HG02852 (cell line): Measurements from ENCODE around the gene PERCC1.

Source experiments
- ATAC-seq: cut with Tn5 transposase; IDR thresholded peaks from one replicate; pipeline ENCODE4 v1.9.1; 2021; ENCODE audit warnings: mild to moderate bottlenecking, moderate library complexity; ENCODE audit not compliant: unreplicated experiment

The PERCC1 gene

DNA sequence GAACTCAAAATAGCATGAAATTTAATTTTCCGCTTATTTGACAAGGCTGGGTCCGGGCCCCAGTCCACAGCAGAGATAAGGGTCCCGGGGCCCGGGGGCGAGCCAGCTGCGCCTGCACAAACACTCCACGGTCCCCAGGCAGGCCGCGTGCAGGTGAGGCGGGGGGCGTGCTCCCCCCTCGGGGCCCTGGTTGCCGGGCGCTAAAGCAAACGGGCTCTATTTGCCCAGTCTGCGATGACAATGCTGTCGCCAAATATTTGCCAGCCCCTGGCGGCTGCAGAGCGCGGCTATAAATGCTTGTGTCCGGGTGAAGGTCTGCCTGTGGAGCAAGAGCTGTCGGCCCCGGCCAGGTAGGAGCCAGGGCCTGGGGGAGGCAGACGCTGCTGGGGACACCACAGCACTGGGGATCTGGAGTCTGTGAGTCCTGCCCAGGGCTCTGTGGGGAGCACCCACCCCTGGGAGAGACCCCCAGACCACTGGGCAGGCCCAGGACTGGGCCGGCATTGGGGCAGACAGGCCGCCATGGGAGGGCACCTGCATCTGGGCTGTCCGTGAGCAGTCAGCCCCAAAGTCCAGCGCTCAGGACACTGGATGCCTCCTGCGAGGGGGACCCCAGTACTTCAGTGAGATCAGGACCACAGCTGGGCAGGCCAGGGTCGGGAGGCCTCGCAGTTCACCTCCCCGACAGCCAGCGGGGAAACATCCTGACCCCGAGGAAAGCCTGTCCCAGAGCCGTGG is at the start of gene PERCC1:
Gene PERCC1 (plus strand): TSS at position 320 of the 738 bp plus-strand sequence. CDS start 1,516 bp downstream, outside the sequence.
- ATAC-seq: no peak

DNA sequence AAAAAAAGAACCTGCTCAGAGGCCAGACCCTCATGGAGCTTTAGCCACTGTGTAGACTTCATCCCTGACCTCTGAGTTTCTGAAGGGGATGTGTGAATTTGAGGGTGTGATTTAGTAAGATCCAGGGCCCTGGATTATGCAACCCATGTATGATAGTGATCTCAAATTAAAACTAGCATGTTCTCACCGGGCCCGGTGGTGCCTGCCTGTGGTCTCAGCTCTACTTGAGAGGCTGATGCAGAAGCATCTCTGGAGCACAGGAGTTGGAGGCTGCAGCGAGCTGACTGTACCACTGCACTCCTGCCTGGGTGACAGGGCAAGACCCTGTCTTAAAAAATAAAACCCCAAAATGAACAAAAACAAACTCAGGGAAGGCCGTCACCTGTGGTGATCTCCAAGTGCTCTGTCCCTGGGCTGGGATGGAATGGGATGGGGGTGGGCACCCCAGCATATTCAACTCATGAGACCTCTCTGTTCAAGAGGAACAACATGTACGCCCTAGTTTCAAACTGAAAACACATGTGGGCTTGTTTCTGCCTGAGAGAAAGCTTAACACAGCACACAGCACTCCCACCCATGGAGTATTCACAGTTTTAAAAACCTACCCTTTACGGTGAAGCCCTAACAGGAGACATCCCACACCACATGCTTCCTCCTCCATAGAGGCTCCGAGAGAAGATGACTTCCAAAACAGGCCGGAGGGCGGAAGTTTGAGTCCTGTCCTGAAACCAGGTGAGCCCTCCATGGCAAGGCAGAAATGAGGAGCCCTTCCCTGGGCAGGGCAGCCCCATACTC is 49.1 kb upstream of the PERCC1 start:
- no peak for ATAC-seq

- no peak for ATAC-seq
Observed at GRCh38 chr16:1383556-1383955, 47.3 kb upstream of the PERCC1 start.

DNA sequence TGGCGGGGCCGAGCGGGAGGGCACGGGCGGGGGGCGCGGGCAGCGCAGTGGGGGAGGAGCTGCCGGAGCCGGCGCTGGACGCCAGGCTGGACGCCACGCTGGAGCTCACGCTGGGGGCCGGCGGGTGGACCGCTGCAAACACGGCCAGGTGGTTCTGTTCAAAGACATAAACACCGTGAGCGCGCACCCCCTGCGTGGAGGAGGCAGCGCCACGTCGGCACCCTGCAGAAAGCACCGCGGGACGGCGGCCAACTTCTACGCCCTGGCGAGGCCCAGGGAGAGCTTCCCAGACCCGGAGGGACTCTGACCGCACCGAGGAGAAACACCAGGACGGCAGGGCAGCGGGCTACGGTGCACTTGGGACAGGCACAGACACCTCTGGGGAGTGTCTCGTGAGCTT is 45.6 kb upstream of the PERCC1 start:
- ATAC-seq: no peak

DNA sequence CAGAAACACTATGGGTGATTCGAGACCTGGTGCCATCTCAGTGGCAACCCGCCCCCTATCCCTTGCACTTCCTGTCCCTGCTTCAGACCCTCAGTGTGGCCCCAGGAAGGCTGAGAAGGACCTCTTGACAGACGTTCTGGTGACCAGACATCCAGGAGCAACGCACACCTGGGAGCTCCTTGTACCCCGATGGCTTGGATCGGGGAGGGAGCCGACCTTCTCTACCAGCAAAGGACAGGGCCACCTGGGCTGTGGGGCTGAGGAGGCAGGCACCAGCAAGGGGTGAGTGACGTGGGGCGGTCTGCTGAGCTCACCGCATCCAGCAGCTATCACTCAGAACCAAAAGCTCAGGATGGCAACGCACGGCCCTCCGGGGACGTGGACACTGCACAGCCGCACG is 43.5 kb upstream of the PERCC1 start:
- ATAC-seq: no peak

DNA sequence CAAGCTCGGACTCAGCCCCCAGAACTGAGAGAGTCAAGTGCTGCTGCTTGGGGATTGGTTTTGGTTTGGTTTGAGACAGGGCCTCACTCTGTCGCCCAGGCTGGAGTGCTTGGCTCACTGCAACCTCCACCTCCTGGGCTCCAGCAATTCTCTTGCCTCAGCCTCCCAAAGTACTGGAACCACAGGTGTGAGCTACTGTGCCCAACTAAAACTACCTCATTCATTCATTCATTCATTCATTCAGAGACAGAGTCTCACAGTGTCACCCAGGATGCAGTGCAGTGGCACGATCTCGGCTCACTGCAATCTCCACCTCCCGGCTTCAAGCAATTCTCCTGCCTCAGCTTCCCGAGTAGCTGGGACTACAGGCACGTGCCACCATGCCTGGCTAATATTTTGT is 41.1 kb upstream of the PERCC1 start:
- ATAC-seq: no peak

DNA sequence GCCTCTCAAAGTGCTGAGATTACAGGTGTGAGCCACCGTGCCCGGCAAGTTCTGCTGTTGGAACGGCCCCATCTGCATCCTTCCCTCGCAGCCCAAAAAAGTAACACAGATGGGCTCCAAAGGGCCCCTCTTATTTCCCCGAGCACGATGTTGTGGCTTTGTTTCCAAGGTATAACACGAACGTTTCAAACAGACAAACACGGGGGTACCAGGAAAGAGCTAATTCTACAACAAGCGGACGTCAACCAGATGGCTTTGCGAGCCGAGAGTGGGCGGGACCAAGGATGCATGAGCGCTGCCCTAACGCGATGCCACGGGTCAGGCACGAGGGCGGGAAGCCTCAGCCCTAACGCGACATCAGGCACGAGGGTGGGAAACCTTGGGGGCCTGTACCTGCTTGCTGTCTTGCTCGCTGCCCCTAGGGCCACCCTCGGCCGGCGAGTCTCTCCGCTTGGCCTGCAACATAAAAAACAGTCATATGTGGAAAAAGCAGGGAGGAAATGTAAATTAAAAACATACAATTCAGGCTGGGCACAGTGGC is 40.6 kb upstream of the PERCC1 start:
- no peak for ATAC-seq

- no peak for ATAC-seq
Observed at GRCh38 chr16:1392826-1393225, 38.1 kb upstream of the PERCC1 start.

- ATAC-seq: no peak
Observed at GRCh38 chr16:1393613-1394176, 37.2 kb upstream of the PERCC1 start.

GRCh38 chr16:1394367-1394951 is 36.4 kb upstream of the PERCC1 start:
- ATAC-seq: no peak

DNA sequence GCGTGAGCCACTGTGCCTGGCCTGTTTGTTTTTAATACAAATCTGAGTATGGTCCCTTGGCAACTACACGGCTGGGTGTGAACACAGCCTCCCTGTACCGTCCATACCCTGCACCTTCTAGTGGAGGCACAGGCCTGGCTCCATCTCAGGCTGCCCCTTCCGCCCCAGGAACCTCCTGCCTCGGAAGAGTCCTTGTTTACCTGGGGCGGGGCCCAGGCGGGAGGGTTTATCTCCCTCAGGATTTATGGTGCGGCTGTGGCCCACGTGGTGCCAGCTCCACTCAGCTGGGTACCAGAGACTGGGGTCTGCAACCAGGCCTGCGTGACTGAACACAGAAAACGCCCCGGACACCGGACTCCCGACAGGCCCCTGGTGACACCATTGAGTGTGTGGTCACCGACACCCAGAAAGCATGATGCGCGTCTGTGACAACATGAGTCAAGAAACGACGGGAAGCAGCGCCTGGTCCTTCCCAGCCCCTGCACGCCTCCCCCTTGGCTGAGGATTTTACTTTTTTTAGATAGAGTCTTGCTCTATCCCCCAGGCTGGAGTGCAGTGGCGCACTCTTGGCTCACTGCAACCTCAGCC is 35.3 kb upstream of the PERCC1 start:
- ATAC-seq: no peak

DNA sequence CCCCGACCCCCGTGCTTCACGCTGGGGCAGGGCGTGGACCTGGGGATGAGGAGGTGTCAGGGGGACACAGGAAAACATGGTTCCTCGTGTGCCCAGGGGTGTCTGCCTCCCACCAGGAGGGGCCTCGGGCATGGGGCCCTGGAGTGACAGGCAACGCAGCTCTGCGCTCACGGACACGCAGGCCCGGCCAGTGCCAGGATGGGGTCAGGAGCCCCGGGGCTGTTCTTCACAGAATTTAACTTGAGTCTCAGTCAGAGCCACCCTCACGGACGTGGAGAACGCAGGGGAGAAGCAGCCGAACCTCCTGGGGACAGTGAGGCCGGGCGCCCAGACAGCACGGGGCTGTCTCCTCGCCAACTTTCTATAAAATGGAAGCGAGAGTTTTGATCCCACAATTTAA is 33.1 kb upstream of the PERCC1 start:
- ATAC-seq: no peak

DNA sequence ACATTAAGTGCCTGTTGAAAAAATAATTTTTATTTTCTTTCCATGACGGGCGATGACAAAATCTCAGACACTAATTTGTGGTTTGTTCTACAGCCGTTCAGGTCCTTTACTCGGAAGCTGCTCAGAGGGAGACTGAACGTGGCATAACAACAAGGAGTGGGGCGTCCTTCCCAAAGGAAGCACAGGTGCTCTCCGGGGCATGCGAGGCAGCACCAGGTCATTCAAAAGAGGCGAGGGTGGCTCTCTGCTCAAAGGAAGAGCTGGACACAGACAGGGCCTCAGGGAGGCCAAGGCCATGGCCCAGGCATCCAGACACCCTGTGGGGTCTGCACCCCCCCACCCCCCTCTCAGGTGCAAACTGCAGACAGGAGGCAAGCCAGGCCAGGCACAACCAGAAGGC is 32.5 kb upstream of the PERCC1 start:
- no peak for ATAC-seq

DNA sequence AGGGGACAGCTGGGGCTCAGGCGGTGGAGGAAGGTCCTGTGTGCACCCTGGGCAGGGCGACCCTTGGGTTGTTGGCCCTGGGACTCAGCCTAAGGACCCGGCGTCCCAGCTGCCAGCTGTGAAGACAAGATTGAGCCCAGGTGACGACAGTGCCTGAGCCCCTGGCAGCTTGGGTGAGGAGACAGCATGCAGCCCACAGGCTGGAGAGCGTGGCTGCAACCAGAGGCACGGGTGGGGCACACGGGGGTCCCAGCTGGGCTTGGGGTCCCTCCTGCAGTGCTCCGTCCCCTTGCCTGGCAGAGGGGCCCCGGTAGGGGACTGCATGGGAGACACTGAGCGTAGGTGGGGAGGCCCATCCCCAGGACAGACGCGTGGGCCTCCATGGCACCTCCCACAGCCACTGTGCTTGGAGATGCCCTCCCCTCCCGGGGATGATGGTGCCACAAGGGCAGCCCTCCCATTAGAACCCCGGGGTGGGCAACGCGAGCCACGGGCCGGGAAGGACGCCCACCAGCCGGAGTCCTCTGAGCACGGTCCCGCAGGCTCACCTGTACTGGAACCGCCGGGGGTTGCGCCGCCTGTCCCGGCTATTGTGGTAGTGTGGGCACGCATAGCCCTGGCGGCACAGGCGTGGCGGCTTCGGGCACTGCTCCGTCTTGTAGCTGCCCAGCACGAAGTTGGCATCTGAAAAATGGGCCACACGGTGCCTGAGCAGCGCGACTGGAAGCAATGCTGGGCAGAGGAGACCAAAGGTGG is 31.9 kb upstream of the PERCC1 start:
- ATAC-seq: no peak

- no peak for ATAC-seq
Observed at GRCh38 chr16:1401061-1401757, 29.7 kb upstream of the PERCC1 start.

GRCh38 chr16:1401758-1402154 is 29.1 kb upstream of the PERCC1 start:
- no peak for ATAC-seq

GRCh38 chr16:1403036-1403435 is 27.8 kb upstream of the PERCC1 start:
- ATAC-seq: no peak

GRCh38 chr16:1403733-1404132 is 27.1 kb upstream of the PERCC1 start:
- no peak for ATAC-seq

GRCh38 chr16:1407753-1408152 is 23.1 kb upstream of the PERCC1 start:
- peak; percentile 10 for ATAC-seq
